ENCODE results near the gene JAKMIP1. TPM values are rescaled to one million over a fixed set of nuclear protein-coding genes. Genes with fewer than 3 reads are reported as not detected.
A peak's percentile ranks its signal among the peaks of the same experiment; 100 is the strongest.

JAKMIP1 gene
- total RNA-seq, 1 donor = not detected

DNA sequence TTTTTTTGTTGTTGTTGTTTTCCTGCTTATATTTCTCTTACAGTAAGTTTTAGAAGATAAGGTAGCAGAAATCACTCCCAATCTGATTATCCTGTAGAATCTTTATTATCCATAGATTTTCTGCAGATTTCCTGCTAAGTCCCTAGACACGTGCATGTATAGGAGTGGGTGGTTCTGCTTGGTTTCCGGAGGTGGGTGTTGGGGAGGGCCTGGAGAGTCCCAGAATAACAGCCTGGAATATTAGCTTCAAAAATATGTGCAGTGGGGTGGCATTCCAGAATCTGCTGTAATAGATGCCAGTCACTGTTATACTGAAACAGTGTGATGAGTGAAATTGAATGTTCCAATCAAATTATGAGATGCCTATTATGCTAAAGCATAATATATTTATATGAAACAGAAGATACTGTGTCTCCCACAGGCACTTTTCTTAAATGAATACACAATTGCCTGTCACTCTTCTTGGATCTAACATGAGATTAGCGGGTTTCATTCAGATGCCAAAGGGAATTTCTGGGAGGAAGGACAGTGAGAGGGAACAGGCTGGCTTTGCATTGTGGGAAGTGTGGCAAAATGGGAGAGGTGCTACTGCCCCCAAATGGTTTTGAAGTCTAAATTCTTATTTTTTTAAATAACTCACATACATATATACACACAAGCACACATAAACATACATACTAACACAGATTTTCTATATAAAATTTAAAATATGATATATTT is 219.8 kb downstream of the JAKMIP1 start:
- Histone ChIP-seq H3K36me3 (ENCODE audit: insufficient read depth, low read length) (no peaks in the 10 kb centered on the region), H2AFZ (ENCODE audit: low read length) (no peak overlapping the region), H3K4me3 (ENCODE audit: insufficient read depth, low read length) (no peak overlapping the region), H4K20me1 (ENCODE audit: insufficient read depth, low read length) (no peaks in the 10 kb centered on the region), H3K79me2 (ENCODE audit: insufficient read depth, low read length) (no peaks in the 10 kb centered on the region), H3K27me3 (ENCODE audit: insufficient read depth, low read length) (no peaks in the 10 kb centered on the region), H3K4me2 (ENCODE audit: insufficient read depth, low read length) (no peak overlapping the region), H3K4me1 (ENCODE audit: insufficient read depth, low read length) (no peaks in the 10 kb centered on the region), H3K9me3 (ENCODE audit: low read depth, low read length) (no peaks in the 10 kb centered on the region), H3K27ac (ENCODE audit: low read depth, low read length) (no peak overlapping the region)
- TF ChIP-seq CTCF (IDR thresholded peaks at IDR 0.05; ENCODE audit: extremely low read depth, low read depth, low read length) = no peak
- DNase-seq (ENCODE audit: insufficient read length, low spot score, missing footprints) = peak; percentile 74

- no peaks in the 10 kb centered on the region for H3K4me1 ChIP-seq (ENCODE audit: insufficient read depth, low read length)
- DNase-seq (ENCODE audit: insufficient read length, low spot score, missing footprints) = no peak
- no peak overlapping the region for H3K4me2 ChIP-seq (ENCODE audit: insufficient read depth, low read length)
Measured at GRCh38 chr4:5979981-5980380, 220.4 kb downstream of the JAKMIP1 start.

GRCh38 chr4:5976921-5977320 is 223.4 kb downstream of the JAKMIP1 start:
- H3K27ac ChIP-seq (ENCODE audit: low read depth, low read length) = no peak overlapping the region
- H3K79me2 ChIP-seq (ENCODE audit: insufficient read depth, low read length) = no peaks in the 10 kb centered on the region
- no peak for DNase-seq (ENCODE audit: insufficient read length, low spot score, missing footprints)
- H3K36me3 ChIP-seq (ENCODE audit: insufficient read depth, low read length) = no peaks in the 10 kb centered on the region
- H4K20me1 ChIP-seq (ENCODE audit: insufficient read depth, low read length) = no peaks in the 10 kb centered on the region
- no peaks in the 10 kb centered on the region for H3K27me3 ChIP-seq (ENCODE audit: insufficient read depth, low read length)
- H3K9me3 ChIP-seq (ENCODE audit: low read depth, low read length) = no peaks in the 10 kb centered on the region
- H2AFZ ChIP-seq (ENCODE audit: low read length) = no peak overlapping the region
- no peaks in the 10 kb centered on the region for H3K4me1 ChIP-seq (ENCODE audit: insufficient read depth, low read length)
- no peak overlapping the region for H3K4me3 ChIP-seq (ENCODE audit: insufficient read depth, low read length)
- no peak for TF ChIP-seq CTCF (IDR thresholded peaks at IDR 0.05; ENCODE audit: extremely low read depth, low read depth, low read length)
- H3K4me2 ChIP-seq (ENCODE audit: insufficient read depth, low read length) = no peak overlapping the region

More at GRCh38 chr4:5979981-5980380, 220.4 kb downstream of the JAKMIP1 start:
- no peaks in the 10 kb centered on the region for H3K27me3 ChIP-seq (ENCODE audit: insufficient read depth, low read length)
- H3K36me3 ChIP-seq (ENCODE audit: insufficient read depth, low read length) = no peaks in the 10 kb centered on the region
- H2AFZ ChIP-seq (ENCODE audit: low read length) = no peak overlapping the region
- no peak for TF ChIP-seq CTCF (IDR thresholded peaks at IDR 0.05; ENCODE audit: extremely low read depth, low read depth, low read length)
- H3K79me2 ChIP-seq (ENCODE audit: insufficient read depth, low read length) = no peaks in the 10 kb centered on the region
- no peak overlapping the region for H3K4me3 ChIP-seq (ENCODE audit: insufficient read depth, low read length)
- H3K27ac ChIP-seq (ENCODE audit: low read depth, low read length) = no peak overlapping the region
- H3K9me3 ChIP-seq (ENCODE audit: low read depth, low read length) = no peaks in the 10 kb centered on the region
- H4K20me1 ChIP-seq (ENCODE audit: insufficient read depth, low read length) = no peaks in the 10 kb centered on the region

DNA sequence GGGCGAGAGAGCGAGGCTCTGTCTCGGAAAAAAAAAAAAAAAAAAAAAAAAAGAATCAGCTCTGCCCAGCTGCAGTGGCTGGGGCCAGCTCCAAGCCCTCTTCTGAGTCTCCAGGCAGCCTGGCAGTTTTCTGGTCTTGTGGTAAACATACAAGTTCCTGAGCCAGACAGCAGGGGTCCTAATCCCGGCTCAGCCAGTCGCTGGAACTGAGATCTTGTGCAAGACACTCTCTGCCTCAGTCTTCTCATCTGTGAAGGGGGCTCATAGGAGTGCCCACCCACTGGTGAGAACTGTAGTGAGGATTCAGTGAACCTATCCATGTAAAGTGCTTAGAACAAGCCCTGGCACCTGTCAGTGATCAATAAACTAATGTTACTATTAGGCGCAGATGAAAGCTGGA is 223.9 kb downstream of the JAKMIP1 start:
- H3K9me3 ChIP-seq (ENCODE audit: low read depth, low read length) = no peaks in the 10 kb centered on the region
- H3K36me3 ChIP-seq (ENCODE audit: insufficient read depth, low read length) = no peaks in the 10 kb centered on the region
- no peaks in the 10 kb centered on the region for H3K27me3 ChIP-seq (ENCODE audit: insufficient read depth, low read length)

More for the DNA sequence above, 223.9 kb downstream of the JAKMIP1 start:
- H3K4me3 ChIP-seq (ENCODE audit: insufficient read depth, low read length) = no peak overlapping the region
- no peak overlapping the region for H2AFZ ChIP-seq (ENCODE audit: low read length)
- no peak overlapping the region for H3K27ac ChIP-seq (ENCODE audit: low read depth, low read length)
- TF ChIP-seq CTCF (IDR thresholded peaks at IDR 0.05; ENCODE audit: extremely low read depth, low read depth, low read length) = no peak
- no peak overlapping the region for H3K4me2 ChIP-seq (ENCODE audit: insufficient read depth, low read length)
- H3K79me2 ChIP-seq (ENCODE audit: insufficient read depth, low read length) = no peaks in the 10 kb centered on the region
- H3K4me1 ChIP-seq (ENCODE audit: insufficient read depth, low read length) = no peaks in the 10 kb centered on the region
- DNase-seq (ENCODE audit: insufficient read length, low spot score, missing footprints) = no peak
- H4K20me1 ChIP-seq (ENCODE audit: insufficient read depth, low read length) = no peaks in the 10 kb centered on the region

Other genes starting within 250 kb of the JAKMIP1 start
- not detected in 2 replicates for gene C4orf50, start 182.1 kb downstream of the JAKMIP1 start, total RNA-seq
- gene WFS1, start 69.3 kb upstream of the JAKMIP1 start, total RNA-seq = 12.1 and 17.0 TPM in 2 replicates